ENCODE measurements around the gene KLHL12. TPM values are rescaled to one million over a fixed set of nuclear protein-coding genes. Genes with fewer than 3 reads are reported as not detected.

Gene KLHL12
- total RNA-seq, 1 donor from 2014 or later, result 31.5 TPM

Other genes with a start within 250 kb of the KLHL12 start
- gene SYT2, start 216.8 kb downstream of the KLHL12 start, total RNA-seq (ENCODE audit: unreplicated experiment), result 0.33 TPM
- gene KDM5B, start 118.8 kb downstream of the KLHL12 start, total RNA-seq (ENCODE audit: unreplicated experiment), result 195 TPM
- 2.0 TPM for gene PCAT6, start 116.3 kb downstream of the KLHL12 start, total RNA-seq (ENCODE audit: unreplicated experiment)
- 13.5 TPM for gene RABIF, start 38.1 kb downstream of the KLHL12 start, total RNA-seq (ENCODE audit: unreplicated experiment)
- gene ADIPOR1, start 31.1 kb upstream of the KLHL12 start, total RNA-seq (ENCODE audit: unreplicated experiment), result 52.9 TPM
- gene CYB5R1, start 40.0 kb upstream of the KLHL12 start, total RNA-seq (ENCODE audit: unreplicated experiment), result 56.5 TPM
- 65.5 TPM for gene TMEM183A, start 80.1 kb upstream of the KLHL12 start, total RNA-seq (ENCODE audit: unreplicated experiment)
- gene PPFIA4, start 99.3 kb upstream of the KLHL12 start, total RNA-seq (ENCODE audit: unreplicated experiment), result 4.0 TPM
- 15.7 TPM for gene MYOG, start 158.8 kb upstream of the KLHL12 start, total RNA-seq (ENCODE audit: unreplicated experiment)
- 16.3 TPM for gene ADORA1, start 200.5 kb upstream of the KLHL12 start, total RNA-seq (ENCODE audit: unreplicated experiment)
- gene MYBPH, start 248.6 kb upstream of the KLHL12 start, total RNA-seq (ENCODE audit: unreplicated experiment), result not detected

Data from endothelial cell (in vitro differentiated cells).